ENCODE results near the gene DCAF15. TPM values are rescaled to one million over a fixed set of nuclear protein-coding genes. Genes with fewer than 3 reads are reported as not detected.

The DCAF15 gene
- total RNA-seq, 2 donors from 2014 or later: 18.8 to 21.0 TPM

GRCh38 chr19:14002571-14003250, 50.4 kb downstream of the DCAF15 start:
- intact Hi-C loops (cut with DNase I): no loop called here
- DNase-seq (ENCODE audit: low spot score): no peak

- DNase-seq (ENCODE audit: low spot score): no peak
- intact Hi-C loops (cut with DNase I): no loop called here
These were observed 51.1 kb downstream of the DCAF15 start for GRCh38 chr19:14003251-14004055.

DNA sequence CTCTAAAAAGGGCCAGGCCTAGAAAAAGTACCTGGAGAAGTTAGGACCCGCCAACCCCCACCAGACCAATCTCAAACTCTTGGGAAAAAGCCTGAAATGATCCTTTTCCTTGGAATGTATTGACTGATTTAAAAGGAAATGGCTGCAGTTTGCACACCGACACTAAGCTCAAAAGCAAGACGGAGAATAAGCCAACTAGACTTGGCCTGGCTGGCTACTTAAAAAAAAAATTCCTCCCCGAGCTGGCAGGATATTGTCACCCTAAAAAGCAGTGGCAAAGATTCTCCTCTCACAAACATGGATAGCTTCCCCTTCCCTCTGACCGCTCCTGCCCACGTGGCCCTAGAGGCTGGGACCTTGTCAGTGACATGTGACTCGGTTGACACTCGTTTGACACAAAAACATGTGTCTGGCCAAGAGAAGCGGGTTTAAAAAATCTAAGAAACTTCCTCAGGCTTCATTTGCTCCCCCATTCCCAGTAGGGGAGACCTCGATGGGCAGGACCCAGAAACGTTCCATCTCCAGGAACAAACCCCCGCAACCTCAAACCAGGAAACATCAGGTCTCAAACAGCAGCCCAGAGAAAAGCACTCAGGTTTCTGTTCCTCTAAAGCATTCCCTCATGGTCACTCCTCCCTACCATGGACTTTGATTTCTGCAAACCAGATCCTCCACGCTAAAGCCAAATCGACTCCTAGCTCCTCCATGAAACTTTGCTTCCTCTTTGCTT, 52.5 kb downstream of the DCAF15 start:
- intact Hi-C loops (cut with DNase I): no loop called here

GRCh38 chr19:14005349-14006084, 53.2 kb downstream of the DCAF15 start:
- DNase-seq (ENCODE audit: low spot score): peak; percentile 97
- intact Hi-C loops (cut with DNase I): no loop called here

More for the DNA sequence above, 52.5 kb downstream of the DCAF15 start:
- DNase-seq (ENCODE audit: low spot score): no peak

DNA sequence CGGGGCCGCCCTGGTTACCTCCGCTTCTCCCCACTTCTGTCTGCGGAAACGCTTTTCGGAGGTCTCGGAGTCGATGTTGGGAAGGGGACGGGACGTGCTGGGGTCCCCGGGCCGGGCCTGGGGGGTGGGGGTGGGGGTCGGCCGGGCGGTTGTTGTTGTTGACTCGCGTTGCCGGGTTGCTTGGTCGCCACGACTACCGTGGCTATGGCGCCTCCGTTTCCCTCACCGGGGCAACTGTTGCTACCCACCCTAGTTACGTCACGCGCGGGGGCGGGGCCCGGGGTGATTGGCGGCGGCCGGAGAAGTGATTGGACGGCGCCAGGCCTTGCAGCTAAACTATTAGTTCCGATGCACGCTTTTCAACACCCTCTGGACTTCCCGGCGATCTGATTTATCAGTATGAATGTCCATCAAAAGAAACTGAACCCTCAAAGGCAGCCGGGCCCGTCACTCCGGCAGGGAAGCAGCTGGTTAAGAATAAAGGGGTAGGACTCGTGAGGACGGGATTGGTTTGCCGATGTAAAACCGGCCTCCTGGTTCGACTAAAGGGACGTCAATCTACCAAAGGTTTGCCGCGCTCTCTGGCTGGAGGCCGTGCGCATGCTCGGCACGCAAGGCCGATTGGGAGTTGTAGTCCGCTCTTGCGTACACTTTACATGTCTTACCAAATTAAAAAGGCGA, 53.9 kb downstream of the DCAF15 start, which contains the start of gene RFX1:
Gene RFX1 (minus strand): TSS at position 236 of the 681 bp plus-strand sequence. CDS start 12,477 bp downstream, outside the sequence.
- intact Hi-C loops (cut with DNase I): no loop called here
- DNase-seq (ENCODE audit: low spot score): peak; percentile 100

- peak; percentile 96 for DNase-seq (ENCODE audit: low spot score)
- intact Hi-C loops (cut with DNase I): no loop called here
These were observed 54.7 kb downstream of the DCAF15 start for GRCh38 chr19:14006766-14007562.

Other genes with a start within 250 kb of the DCAF15 start
- gene MRI1, start 188.0 kb upstream of the DCAF15 start, total RNA-seq: 10 to 100 TPM; 19.6 to 21.3 TPM
- gene C19orf53, start 178.1 kb upstream of the DCAF15 start, total RNA-seq: 10 to 100 TPM; 54.8 to 63.4 TPM
- gene ZSWIM4, start 157.1 kb upstream of the DCAF15 start, total RNA-seq: 1 to 10 TPM; 2.5 to 7.8 TPM
- gene NANOS3, start 75.4 kb upstream of the DCAF15 start, total RNA-seq: under 1 TPM in 1 of 2 donors, not detected in 1; 1.00 TPM
- 1 to 10 TPM; 1.2 to 2.0 TPM for gene BRME1, start 46.4 kb upstream of the DCAF15 start, total RNA-seq
- gene CC2D1A, start 46.3 kb upstream of the DCAF15 start, total RNA-seq: 10 to 100 TPM; 16.8 to 22.6 TPM
- 1 to 10 TPM; 2.4 to 8.7 TPM for gene PODNL1, start 14.1 kb upstream of the DCAF15 start, total RNA-seq
- 1 to 10 TPM; 7.5 to 7.8 TPM for gene RFX1, start 53.8 kb downstream of the DCAF15 start, total RNA-seq
- gene RLN3, start 75.6 kb downstream of the DCAF15 start, total RNA-seq: not detected
- gene IL27RA, start 79.3 kb downstream of the DCAF15 start, total RNA-seq: 1 to 10 TPM; 3.6 to 5.3 TPM
- under 1 TPM in 1 of 2 donors, not detected in 1; 0.74 TPM for gene PALM3, start 109.6 kb downstream of the DCAF15 start, total RNA-seq
- gene MISP3, start 120.3 kb downstream of the DCAF15 start, total RNA-seq: 1 to 10 TPM; 1.0 to 1.4 TPM
- gene C19orf67, start 133.3 kb downstream of the DCAF15 start, total RNA-seq: not detected
- gene SAMD1, start 138.2 kb downstream of the DCAF15 start, total RNA-seq: 10 to 100 TPM; 22.7 to 23.6 TPM
- gene PRKACA, start 165.3 kb downstream of the DCAF15 start, total RNA-seq: 100 to 1,000 TPM; 101 to 103 TPM
- gene ASF1B, start 184.1 kb downstream of the DCAF15 start, total RNA-seq: under 1 TPM; 0.33 to 0.37 TPM

Data from posterior vena cava (tissue), 2 donors.